ENCODE results near the gene FERMT1.
"Not testable (repeated sequence)": the region's sequence is repeated elsewhere in the genome, so short reads cannot be mapped to it uniquely, and the experiment has no call there.

FERMT1 gene

DNA sequence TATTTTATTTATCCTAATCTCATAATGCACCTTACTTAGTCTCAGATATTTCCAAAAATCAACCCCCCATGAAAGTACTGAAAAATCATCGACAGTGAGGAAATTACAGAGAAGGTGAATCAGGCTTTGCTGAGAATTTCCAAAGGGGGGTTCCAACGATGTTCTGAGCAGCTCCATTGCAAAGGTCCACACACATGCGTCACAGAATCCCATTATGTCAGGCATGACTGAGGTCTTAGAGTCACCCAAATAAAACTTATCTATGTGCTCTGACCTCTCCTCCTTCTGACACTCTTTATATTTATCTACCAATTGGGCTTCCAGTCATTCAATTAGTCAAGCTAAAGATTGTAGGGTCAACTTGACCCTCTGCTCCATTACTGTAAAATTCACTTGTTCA, 56.2 kb downstream of the FERMT1 start:
- no peak for DNase-seq

DNA sequence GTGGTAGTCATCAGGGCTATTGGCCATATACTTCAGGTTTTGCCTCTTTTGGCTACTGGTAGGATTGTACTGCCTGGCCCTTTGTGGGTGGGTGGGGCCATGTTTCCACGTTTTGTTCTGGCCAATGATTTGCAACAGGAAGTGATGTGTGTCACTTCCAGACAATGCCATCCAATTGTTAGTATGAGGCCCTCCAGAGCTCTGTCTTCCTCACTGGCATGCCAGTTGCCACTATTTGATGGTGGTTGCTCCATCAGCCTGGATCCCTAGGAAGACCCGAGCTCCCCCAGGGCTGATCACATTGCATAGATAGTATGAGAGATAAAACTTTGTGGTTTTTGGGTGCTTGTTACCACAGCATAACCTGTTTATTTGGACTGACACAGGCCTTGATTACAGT, 61.3 kb downstream of the FERMT1 start:
- DNase-seq: no peak

DNA sequence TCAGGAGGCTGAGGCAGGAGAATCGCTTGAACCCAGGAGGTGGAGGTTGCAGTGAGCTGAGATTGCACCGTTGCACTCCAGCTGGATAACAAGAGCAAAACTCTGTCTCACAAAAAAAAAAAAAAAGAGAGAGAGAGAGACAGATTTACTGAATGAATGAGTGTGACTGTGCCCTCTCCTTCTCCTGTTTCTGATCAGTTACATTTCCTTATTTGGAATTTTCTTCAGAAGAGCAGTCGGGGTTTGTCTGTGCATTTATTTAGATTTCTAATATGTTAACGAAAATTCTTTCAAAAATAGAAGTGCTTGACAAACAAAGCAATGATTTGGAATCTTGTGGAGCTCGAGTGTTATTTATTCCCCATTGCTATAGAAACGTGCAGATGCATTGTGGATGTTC, 62.6 kb downstream of the FERMT1 start:
- no peak for DNase-seq

DNA sequence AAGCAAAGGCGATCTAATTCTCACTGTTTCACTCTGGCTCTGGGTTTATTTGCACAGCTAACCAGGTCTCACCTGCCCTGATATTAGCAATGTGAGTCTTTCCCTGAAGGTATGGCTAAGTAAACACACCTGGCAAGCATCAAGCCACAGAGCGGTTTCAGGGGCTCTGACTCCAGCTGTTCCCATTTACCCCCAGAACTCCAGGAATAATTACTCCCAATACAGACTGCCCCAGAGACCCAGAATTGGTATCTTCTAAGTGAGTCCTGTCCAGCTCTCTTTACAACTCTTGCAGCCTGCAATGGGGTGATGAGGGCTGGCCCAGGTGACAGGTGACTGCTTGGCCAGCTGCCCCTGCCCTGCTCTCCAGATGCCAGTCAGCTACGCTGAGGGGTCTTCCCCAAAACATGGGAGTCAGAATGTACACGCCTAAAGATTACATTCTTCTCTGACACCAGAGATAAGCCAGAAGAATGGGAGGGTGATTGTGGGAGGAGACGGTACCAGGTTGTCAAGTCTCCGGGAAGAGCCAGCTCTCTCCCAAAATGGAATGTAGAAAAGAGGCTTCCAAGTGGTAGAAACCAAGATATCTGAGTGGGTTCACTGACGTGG, 64.0 kb downstream of the FERMT1 start:
- no peak for DNase-seq

DNA sequence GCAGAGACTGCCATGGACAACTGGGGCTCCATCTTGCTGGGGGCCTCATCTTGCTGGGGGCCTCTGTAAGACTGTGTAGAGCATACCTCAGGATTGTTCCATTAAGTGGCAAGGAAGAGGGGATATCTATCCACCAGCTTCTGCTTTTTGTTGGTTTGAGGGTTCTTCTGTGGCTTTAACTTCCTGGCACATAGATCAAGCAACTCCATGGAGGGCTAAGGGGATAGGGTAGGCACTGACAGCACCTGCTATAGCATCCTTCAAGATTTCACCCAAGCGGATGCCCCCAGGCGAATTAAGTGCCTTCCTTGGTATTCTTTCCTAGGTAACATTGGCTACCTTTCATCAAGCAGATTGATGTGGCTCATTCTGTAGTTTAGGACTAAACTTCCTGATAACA, 65.1 kb downstream of the FERMT1 start:
- no peak for DNase-seq

DNA sequence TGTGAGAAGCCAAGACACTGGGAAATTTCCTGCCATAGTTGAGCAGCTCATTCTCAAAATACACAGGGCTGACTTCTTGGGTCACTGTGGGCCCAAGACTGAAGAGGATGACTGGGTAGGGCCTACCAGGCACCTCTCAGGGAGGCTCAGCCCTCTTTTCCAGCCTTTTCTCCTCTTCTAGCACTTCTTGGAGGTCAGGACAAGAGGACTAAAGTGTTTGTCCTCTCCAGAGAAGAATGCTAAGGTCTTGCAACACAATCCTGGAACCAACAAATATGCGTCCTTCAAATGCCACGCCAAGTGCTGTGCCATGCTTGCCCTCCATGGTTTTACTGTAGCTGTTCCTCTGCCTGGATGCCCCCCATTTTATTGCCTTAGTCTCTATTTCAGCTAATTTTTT, 65.7 kb downstream of the FERMT1 start:
- no peak for DNase-seq

DNA sequence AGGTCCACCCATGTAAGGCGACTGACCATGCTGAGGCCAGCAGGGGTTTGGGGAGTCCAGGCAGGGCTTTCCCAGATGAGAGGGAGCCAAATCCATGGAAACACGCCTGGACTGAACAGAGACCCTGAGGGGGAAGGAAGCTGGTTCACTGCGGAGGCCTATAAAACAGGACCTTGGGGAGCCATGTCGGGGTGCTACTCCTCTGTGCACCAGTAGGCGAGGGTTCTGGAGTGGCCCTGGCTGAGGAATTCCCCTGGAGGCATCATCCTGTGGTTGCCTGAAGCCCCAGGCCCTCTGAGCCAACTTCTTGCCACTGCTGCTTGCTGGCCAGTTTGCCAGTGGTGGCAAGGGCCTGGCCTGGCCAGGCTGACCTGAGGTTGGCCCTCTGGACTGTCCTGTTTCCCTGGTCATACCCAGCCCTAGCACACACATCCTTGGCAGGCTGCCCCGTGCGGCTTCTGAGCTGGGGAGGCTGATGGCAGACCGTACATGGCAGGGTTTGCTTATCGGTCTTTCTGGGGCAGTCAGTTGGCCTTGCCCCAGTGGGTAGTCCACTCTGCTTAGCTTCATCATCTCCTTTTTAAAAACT, 66.8 kb downstream of the FERMT1 start:
- no peak for DNase-seq

DNA sequence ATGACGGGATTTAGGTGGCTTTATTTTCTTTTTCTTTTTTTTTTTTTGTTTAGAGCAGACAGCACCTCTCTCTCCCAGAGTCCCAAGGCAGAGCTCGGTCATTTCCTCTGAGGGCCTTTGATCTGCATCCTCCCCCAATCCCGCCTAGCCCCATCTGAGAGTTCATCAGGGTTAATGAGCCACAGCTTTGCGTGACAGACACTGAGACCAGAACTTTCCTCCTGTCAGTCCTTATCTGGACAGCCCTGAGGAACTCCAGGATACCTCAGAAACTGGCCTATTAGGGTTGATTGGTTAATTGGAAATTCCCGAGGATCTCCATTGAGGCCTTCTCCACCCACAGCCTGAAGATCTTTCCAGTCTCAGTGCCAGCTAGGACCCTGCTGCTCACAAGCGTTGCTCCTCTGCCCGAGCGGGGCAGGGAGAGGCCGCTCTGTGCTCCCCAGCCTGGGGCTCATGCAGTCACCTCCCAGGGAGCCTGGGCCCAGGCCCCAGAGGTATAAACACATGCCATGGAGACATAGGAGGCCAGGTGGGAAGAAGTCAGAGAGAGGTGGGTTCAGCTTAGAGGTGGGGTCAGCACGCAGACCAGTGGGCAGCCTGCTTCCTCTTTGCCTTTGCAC, 67.6 kb downstream of the FERMT1 start:
- DNase-seq: no peak

DNA sequence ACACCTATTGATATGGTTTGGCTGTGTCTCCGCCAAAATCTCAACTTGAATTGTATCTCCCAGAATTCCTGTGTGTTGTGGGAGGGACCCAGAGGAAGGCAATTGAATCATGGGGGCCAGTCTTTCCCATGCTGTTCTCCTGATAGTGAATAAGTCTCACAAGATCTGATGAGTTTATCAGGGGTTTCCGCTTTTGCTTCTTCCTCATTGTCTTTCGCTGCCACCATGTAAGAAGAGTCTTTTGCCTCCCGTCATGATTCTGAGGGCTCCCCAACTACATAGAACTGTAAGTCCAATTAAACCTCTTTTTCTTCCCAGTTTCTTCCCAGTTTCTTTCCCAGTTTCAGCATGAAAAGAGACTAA, 68.2 kb downstream of the FERMT1 start:
- not testable (repeated sequence) for DNase-seq

DNA sequence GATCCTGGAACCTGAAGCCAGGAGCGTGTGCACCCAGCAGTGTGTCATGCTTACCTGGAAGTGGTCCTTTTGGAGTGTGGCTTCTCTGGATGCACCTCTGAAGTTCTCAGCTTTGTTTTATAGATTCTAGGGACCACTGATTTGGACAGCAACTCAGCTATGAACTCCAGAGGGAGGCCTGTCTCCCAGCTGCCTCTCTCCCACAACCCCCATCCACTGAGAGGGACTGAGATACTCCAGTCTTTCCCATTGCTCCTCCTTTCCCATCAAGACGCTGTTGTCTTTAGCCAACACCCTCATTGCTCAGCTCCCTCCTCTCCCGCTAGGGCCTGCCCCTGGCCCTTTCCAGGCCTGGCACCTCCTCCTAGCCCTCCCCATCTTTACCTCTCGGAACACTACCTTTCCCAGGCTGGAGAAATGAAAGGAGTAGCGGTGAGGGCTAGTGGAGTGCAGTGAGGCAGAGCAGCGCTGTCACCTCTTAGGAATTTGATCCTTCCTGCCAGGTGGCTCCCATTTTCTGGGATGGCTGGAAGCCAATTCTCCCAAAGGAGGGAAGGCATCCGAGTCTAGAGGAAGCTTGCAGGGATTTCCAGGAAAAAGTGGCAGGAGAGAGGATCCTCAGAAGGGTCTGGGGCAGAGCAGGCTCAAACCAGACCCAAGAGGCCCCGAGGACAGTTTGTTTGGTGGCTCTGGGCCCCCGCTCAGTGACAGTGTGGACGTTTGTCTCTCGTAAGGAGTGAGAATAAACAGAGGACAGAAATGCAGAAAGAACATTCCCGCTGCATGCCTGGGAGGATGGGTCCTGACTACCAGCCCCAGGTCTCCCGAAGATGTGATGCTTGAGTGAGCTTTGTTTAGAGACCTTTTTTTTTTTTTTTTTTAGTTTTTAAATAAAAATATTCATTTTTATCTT, 68.8 kb downstream of the FERMT1 start, which contains the start of gene LRRN4:
Gene LRRN4 (minus strand): TSS at position 285 of the 913 bp plus-strand sequence. CDS start 1,261 bp downstream, outside the sequence.
- no peak for DNase-seq

DNA sequence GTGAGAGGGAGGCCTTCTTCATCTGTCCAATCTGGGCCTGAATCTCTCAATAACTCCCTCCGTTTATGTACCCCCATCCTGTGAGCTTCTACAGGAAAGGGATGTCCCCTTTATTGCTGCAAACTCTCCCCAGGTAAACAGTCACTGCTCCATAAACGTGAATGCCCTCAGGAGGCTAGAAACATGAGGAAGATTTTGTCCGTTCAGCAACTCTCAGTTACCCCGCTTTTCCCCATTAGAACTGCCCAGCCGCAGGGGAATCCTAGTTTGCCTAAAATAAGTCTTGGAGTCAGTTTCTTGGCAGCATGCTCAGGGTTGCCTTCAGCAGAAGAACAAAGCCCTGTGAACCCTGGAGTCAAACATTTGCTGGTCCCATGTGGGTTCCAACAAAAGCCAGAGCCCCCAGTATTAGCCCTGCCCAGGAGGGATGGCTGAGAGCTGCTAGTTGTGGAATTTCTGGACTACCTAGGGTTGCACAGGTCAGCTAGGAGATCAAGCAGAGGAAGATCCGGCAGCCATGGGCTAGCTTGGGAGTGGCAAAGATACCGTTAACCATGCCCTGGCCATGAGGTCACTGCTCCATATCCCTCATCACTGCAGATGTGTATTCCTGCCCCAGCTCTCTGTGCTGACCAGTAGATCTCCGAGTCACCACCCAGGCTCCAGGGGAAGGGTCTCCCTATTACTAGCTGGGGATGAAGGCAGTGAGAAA, 69.6 kb downstream of the FERMT1 start:
- DNase-seq: no peak

DNA sequence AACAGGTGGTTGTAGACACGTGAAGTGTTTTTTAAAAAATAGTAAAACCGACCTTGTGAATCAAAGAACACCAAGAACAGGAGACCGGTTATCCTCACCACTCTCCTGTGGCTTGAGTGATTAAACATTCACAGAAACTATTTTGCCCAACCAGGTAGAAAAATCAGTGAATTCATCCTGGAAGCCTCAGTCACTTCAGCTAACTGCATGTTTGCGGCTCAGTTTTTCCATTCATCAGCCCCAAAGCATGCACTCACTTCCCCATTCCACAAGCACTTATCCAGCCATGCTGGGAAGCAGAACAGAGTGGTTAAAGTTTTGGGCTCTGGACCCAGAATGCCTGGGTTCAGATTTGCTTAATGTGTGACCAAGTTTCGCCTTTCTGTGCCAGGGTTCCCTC, 71.3 kb downstream of the FERMT1 start:
- DNase-seq: no peak

DNA sequence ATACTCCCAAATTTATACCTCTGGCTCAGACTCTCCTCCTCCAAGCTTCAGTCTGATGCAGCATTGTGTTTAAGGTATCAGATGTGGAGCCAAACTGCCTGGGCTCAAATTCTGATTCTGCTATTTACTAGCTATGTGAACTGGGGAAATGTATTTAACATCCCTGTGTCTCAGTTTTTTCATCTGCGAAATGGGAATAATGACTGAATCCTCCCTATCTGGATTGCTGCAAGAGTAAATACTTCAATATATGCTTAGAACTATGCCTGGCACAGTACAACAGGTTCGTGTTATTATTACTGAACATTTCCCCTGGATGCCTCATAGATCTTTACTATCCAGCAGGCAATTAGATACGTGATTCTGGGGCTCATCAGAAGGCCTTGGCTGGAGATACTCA, 74.4 kb downstream of the FERMT1 start:
- DNase-seq: no peak

DNA sequence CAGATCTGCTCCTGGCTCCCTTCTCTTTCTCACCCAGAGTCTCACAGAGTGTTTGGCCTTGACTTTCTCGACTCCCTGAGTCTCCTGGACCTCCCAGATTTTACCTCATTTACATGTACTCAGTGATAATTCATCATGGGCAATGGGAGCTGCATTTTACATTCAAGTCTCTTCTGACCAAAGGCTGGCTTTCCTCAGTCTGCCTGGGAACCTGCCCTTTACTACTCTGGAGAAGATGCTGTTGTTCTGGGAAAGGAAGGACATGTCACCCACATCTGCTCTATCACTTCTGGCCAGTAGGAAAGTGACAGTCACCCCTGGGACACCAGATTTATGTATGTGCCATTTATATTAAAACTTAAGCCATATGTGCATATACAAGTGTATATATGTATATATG, 76.4 kb downstream of the FERMT1 start:
- DNase-seq: no peak

DNA sequence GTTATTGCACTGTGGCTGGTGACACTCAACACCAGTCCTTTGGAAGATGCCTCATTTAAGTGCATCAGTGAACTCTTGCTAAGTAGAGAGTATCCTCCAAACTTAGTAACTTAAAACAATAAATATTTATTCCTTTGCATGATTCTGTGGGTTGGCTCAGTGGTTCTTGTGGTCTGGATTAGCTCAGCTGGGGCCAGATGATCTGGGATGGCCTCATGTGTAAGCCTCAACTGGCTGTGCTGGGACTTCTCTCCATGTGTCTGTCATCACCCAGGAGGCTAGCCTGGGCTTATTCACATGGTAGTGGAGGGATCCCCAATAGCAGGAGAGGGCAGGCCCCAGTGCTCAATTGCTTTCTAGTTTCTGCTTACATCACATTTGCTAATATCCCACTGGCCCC, 77.3 kb downstream of the FERMT1 start:
- DNase-seq: no peak

DNA sequence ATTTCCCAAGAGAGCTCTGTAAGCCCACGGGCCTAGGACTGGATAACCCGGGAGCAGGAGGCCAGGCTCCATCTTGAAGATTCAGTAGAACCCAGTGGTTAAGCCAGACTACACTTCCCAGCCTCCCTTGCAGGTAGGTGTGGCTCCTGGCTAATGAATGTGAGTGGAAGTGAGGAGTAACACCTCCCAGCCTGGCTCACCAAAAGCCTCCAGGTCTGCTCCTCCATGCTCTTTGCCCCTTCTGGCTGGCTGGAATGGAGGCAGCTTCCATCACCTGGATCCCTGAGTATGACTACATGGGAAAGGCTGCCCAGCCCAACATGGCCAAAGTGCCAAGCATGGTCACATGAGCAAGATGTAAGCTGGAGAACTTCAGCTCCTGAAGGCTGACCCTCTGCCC, 78.7 kb downstream of the FERMT1 start:
- DNase-seq: no peak

DNA sequence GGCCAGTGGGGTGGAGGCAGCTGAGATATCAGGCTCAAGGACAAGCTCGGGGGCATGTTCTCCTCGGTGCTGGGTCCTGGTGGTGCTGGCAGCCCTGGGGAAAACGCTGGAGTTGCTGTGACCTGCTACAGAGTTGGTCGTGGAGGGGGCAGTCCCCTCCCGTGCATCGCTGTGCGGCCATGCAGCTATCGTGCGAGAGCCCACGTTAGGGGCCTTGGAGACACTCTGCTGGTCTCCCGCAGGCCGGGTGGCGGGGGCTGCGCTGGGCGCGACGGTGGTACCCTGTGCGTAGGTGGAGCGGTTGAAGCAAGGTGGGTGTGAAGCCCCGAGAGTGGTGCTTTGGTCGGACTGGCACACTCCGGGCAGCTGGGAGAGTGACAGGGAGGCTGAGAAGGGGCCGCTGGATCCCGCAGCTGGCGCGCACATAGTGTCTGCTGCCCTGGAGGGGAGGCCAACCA, 81.0 kb downstream of the FERMT1 start:
- DNase-seq: no peak

DNA sequence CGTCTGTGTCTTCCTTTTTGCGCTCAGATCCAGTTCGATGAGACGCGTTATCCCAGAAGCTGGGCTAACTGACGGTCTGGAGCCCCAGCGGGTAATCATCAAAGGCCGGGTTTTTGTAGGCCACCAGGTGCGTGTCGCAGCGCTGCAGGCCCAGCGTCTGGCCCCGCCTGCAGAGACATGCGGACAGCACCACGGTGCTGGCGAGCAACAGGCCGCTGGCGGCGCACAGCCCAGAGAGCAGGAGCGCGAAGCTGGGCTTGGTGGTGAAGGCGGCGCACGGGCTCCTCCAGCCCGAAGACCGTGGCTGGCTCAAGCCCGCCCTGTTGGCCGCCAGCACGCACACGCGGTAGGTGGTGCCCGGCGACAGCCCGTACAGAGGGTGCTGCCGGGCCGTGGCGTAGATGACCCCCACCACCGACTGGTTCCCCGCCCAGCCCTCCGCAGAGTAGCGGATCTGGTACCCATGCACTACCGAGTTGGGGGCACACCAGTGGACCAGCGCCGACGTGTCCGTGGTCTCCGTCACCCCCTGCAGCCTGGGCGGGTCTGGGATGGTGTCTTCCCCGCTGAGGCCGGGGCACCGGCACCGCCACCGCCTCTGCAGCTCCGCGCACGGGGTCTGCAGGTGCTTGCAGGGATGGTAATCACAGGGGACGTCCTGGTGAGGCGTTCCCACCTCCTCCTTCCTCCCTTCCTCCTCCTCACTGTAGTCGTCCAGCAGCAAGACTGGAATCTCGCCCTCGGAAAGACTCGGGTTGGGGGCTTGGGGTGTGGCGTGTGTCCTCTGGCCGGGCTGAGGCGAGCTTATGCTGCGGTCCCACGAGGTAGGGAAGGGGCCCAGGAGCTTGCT, 81.6 kb downstream of the FERMT1 start:
- DNase-seq: no peak

DNA sequence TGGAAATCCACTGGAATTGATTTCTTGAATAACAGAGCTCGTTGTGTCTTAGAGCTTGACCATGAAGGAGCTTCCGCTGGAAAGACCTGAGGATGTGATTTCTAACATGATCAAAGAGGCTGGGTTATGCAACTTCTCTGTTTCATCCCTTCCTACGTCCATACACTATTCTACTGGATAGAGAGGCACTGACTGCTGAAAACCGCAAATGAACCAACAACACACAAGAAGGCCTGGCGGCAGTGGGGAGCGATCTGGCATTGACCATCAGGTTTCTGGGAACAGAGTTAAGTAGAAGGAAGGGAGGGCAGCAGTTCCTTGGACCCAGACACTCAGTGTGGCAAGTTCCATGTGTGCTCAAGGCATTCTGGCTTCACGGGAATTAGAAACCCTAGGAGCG, 82.3 kb downstream of the FERMT1 start:
- no peak for DNase-seq

DNA sequence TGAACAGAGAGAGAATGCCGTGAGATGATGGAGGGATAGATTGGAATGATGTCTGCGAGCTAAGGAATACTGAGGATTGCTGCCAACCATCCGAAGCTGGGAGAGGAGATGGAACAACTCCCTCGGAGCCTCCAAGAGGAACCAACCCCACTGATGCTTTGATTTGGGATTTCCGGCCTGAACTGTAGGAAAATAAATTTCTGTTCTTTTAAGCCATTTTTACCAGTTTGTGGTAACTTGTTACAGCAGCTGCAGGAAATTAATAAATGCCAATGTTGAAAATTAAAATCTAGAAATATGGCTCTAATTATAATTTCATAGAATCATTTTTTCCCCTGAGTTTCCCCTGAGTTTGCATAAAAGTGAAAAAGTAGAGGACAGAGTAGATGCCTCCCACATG, 83.1 kb downstream of the FERMT1 start:
- DNase-seq: no peak

DNA sequence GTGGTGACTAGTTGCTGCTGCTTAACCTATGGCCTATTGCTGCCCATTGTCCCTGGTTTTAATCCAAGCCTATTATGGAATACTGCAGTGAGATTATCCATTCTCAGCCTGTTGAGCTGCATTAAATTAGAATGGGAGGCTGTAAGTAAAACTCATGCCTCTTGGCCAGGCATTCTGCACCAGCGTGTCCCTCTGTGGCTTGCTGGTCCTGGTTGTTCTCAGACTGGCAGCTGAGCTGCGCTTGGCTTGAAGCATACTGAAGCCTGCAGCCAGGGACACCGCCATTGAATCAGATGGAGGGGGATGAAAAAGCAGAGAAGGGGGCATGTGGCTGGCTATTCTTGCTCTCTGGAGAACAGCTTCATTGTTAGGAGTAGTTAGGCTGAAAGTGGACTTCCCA, 84.6 kb downstream of the FERMT1 start:
- DNase-seq: no peak

DNA sequence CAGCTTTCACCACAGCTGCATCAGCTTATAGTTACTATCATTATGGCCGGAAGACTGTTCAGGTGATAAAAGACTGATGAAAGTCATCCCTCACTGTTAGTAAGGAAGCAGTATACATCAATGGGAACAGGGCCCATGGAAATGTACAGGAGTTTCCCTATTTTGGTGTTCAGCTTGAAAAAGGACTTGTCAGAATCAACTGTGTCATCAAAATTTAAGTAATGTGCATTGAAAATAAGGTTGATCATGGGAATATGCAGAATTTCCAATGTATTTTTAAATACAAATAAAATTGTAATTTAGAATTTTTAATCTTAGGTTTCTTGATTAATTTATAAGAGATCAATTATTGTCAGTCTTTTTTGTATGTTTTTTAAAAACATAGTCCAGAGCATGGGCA, 85.7 kb downstream of the FERMT1 start:
- DNase-seq: no peak

Data from SIG-M5 (cell line).